ENCODE measurements around the gene BLVRA. TPM values are rescaled to one million over a fixed set of nuclear protein-coding genes. Genes with fewer than 3 reads are reported as not detected.

Gene BLVRA
- total RNA-seq, 2 donors from 2014 or later = 26.2 to 29.7 TPM

- no peak overlapping the region for H3K4me3 Mint-ChIP-seq
- H3K36me3 Mint-ChIP-seq (ENCODE audit: low read depth) = no peaks in the 10 kb centered on the region
- ATAC-seq = no peak
- H3K4me1 Mint-ChIP-seq = peaks cover 3% of the 10 kb centered on the region
- H3K27ac Mint-ChIP-seq = no peak overlapping the region
- no peak for DNase-seq
- peaks cover 15% of the 10 kb centered on the region for H3K27me3 Mint-ChIP-seq
- no peaks in the 10 kb centered on the region for H3K9me3 ChIP-seq (ENCODE audit: control insufficient read depth, low read length, poor library complexity, severe bottlenecking)
Observed at GRCh38 chr7:43847496-43847895, 89.0 kb downstream of the BLVRA start.

DNA sequence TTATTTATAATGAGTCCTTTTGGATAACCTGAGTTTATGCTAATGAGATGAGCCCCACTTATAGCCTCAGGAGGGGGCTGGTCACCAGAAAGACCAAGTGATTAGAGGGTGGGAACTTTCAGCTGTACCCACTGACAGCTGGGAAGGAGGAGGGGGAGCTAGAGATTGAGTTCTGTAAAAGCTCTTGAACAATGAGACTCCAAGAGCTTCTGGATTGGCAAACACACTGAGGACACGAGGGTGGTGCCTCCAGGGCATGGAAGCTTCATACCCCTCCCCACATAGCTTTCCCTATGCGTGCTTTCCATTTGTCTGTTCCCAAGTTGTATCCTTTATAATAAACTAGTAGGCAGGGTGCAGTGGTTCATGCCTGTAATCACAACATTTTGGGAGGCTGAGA, 90.6 kb downstream of the BLVRA start:
- Mint-ChIP-seq H3K4me3 (no peak overlapping the region), H3K27me3 (peaks cover 9% of the 10 kb centered on the region), H3K36me3 (ENCODE audit: low read depth) (no peaks in the 10 kb centered on the region), H3K27ac (no peak overlapping the region), H3K4me1 (peaks cover 3% of the 10 kb centered on the region)
- no peak for ATAC-seq
- no peak for DNase-seq
- no peaks in the 10 kb centered on the region for H3K9me3 ChIP-seq (ENCODE audit: control insufficient read depth, low read length, poor library complexity, severe bottlenecking)

DNA sequence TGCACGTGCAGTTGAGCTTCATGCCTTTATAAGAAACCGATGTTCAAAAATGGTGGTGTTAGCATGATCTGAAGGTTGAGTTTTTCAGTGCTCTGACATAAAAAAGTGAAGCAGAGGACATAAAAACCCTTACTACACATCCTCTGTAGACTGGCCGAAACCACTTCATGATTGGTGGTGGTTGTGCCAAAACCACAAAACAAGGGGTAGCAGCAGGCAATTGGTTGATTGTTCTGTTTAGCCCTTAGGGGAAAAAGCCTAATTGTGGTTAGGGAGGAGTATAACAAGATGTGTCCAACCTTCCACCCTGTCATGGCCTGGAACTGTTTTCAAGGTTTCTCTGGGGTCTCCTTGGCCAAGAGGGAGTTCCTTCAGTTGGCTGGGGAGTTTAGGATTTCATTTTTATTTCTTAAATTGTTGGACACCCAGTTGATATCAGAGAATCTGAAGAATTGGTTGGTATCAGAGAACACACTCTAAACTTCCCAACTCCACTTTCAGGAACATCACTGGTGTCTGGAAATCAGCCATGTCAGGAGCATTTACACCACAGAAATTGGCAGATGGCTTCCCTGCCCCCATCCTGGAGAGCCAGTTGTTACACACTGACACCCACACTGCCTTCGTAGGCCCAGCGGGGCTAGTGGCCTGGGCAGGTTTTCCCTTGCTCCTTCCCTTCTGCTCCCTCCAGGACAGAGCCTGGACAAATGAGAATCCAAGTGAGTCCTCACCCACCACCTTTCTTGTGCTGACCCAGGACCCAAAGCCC, 92.1 kb downstream of the BLVRA start:
- peaks cover 3% of the 10 kb centered on the region for H3K4me1 Mint-ChIP-seq
- ATAC-seq (no peak), DNase-seq (no peak)
- H3K36me3 Mint-ChIP-seq (ENCODE audit: low read depth) = no peaks in the 10 kb centered on the region
- H3K27me3 Mint-ChIP-seq = peaks cover 9% of the 10 kb centered on the region
- H3K27ac Mint-ChIP-seq = no peak overlapping the region
- H3K9me3 ChIP-seq (ENCODE audit: control insufficient read depth, low read length, poor library complexity, severe bottlenecking) = no peaks in the 10 kb centered on the region
- H3K4me3 Mint-ChIP-seq = no peak overlapping the region

DNA sequence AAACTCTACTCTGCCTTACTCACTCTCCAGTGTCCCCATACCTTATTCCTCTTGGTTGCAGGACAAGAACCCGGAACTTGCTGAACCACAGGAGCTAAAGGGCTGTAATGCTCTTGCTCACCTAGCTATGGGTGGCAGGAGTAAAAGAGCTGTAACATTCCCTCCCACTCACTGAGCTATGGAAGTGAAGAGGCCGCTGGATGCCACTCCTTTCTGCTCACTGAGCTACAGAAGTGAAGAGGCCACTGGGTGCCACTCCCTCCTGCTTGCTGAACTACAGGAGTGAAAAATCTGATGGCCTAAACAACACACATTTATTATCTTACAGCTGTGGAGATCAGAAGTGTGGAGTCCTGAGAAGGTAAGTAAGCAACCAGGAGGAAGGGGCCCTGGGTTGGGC, 93.3 kb downstream of the BLVRA start:
- DNase-seq (no peak), ATAC-seq (no peak)
- H3K9me3 ChIP-seq (ENCODE audit: control insufficient read depth, low read length, poor library complexity, severe bottlenecking) = no peaks in the 10 kb centered on the region
- peaks cover 3% of the 10 kb centered on the region for H3K4me1 Mint-ChIP-seq
- no peak overlapping the region for H3K27ac Mint-ChIP-seq
- peaks cover 4% of the 10 kb centered on the region for H3K27me3 Mint-ChIP-seq
- H3K36me3 Mint-ChIP-seq (ENCODE audit: low read depth) = no peaks in the 10 kb centered on the region
- H3K4me3 Mint-ChIP-seq = no peak overlapping the region

GRCh38 chr7:43855176-43855575, 96.7 kb downstream of the BLVRA start:
- no peaks in the 10 kb centered on the region for H3K9me3 ChIP-seq (ENCODE audit: control insufficient read depth, low read length, poor library complexity, severe bottlenecking)
- Mint-ChIP-seq H3K4me3 (no peak overlapping the region), H3K27ac (no peak overlapping the region), H3K4me1 (peaks cover 3% of the 10 kb centered on the region), H3K27me3 (peaks cover 4% of the 10 kb centered on the region), H3K36me3 (ENCODE audit: low read depth) (no peaks in the 10 kb centered on the region)
- DNase-seq (no peak), ATAC-seq (no peak)

GRCh38 chr7:43856316-43856715, 97.8 kb downstream of the BLVRA start:
- no peaks in the 10 kb centered on the region for H3K9me3 ChIP-seq (ENCODE audit: control insufficient read depth, low read length, poor library complexity, severe bottlenecking)
- H3K4me3 Mint-ChIP-seq = no peak overlapping the region
- no peak for ATAC-seq
- H3K4me1 Mint-ChIP-seq = no peaks in the 10 kb centered on the region
- no peak for DNase-seq
- no peak overlapping the region for H3K27ac Mint-ChIP-seq
- H3K27me3 Mint-ChIP-seq = peaks cover 4% of the 10 kb centered on the region
- no peaks in the 10 kb centered on the region for H3K36me3 Mint-ChIP-seq (ENCODE audit: low read depth)

Other genes with a start within 250 kb of the BLVRA start
- 100 to 1,000 TPM; 107 to 124 TPM for gene STK17A, start 175.6 kb upstream of the BLVRA start, total RNA-seq
- 10 to 100 TPM; 51.1 to 55.0 TPM for gene COA1, start 29.2 kb upstream of the BLVRA start, total RNA-seq
- 10 to 100 TPM; 42.3 to 50.4 TPM for gene MRPS24, start 110.8 kb downstream of the BLVRA start, total RNA-seq
- gene URGCP, start 147.9 kb downstream of the BLVRA start, total RNA-seq = 10 to 100 TPM; 22.0 to 23.3 TPM
- gene UBE2D4, start 167.8 kb downstream of the BLVRA start, total RNA-seq = 1 to 10 TPM; 6.4 to 6.9 TPM
- under 1 TPM in 1 of 2 donors, not detected in 1; 0.18 TPM for gene SPDYE1, start 239.2 kb downstream of the BLVRA start, total RNA-seq